ENCODE measurements around the gene FADS1. TPM values are rescaled to one million over a fixed set of nuclear protein-coding genes. Genes with fewer than 3 reads are reported as not detected.

FADS1 gene
- total and polyA plus RNA-seq, 2 of the 13 experiments (the other 11 are each of a cell fraction or from before 2014, with no cell fraction given): 91.8 to 108 TPM

GRCh38 chr11:61769169-61769920 lies 47.5 kb downstream of the FADS1 start (continued):
- peak; percentile 70; the same call in 1 of the 2 replicates for TF ChIP-seq FOXP4 (CRISPR knock-in tag; IDR thresholded peaks at IDR 0.05)
- TF ChIP-seq CBX5 (CRISPR knock-in tag; IDR thresholded peaks at IDR 0.05; ENCODE audit: borderline replicate concordance): peak; percentile 48; the same call in 1 of the 2 replicates
- TF ChIP-seq ZNF282 (IDR thresholded peaks at IDR 0.05; ENCODE audit: partially characterized antibody): no peak
- TF ChIP-seq ZNF563 (CRISPR knock-in tag; IDR thresholded peaks at IDR 0.05): 0 out of 2 replicates have a peak, but pooled peaks have one; percentile 16
- TF ChIP-seq YY1 (IDR thresholded peaks at IDR 0.05; ENCODE audit: insufficient read depth, insufficient replicate concordance, low read depth, low read length): peak; percentile 56
- no peak for TF ChIP-seq FOXA1 (IDR thresholded peaks at IDR 0.05)
- TF ChIP-seq FOXA1 (CRISPR knock-in tag; IDR thresholded peaks at IDR 0.05): peak; percentile 77
- 0 out of 2 replicates have a peak, but pooled peaks have one; percentile 32 for TF ChIP-seq ZNF704 (CRISPR knock-in tag; IDR thresholded peaks at IDR 0.05; ENCODE audit: borderline replicate concordance)
- TF ChIP-seq ZNF776 (CRISPR knock-in tag; IDR thresholded peaks at IDR 0.05): peak; percentile 58; the same call in 1 of the 2 replicates
- no peak for TF ChIP-seq SETDB1 (CRISPR knock-in tag; IDR thresholded peaks at IDR 0.05; ENCODE audit: borderline replicate concordance)
- peak; percentile 59 for TF ChIP-seq STAG1 (CRISPR knock-in tag; IDR thresholded peaks at IDR 0.05)
- no peak for TF ChIP-seq SP1 (IDR thresholded peaks at IDR 0.05)
- peak; percentile 57; the same call in 1 of the 2 replicates for TF ChIP-seq SP1 (CRISPR knock-in tag; IDR thresholded peaks at IDR 0.05)
- peak; percentile 71 for TF ChIP-seq MED8 (CRISPR knock-in tag; IDR thresholded peaks at IDR 0.05; ENCODE audit: insufficient replicate concordance)
- TF ChIP-seq NFRKB (IDR thresholded peaks at IDR 0.05): no peak
- no peak for TF ChIP-seq CEBPB (IDR thresholded peaks at IDR 0.05; ENCODE audit: borderline replicate concordance, low read depth, low read length)
- TF ChIP-seq ZBTB33 (CRISPR knock-in tag; IDR thresholded peaks at IDR 0.05): no peak
- TF ChIP-seq HDAC1 (CRISPR knock-in tag; IDR thresholded peaks at IDR 0.05): peak; percentile 81
- TF ChIP-seq ZNF574 (CRISPR knock-in tag; IDR thresholded peaks at IDR 0.05): peak; percentile 37; the same call in 1 of the 2 replicates
- TF ChIP-seq MXD3 (CRISPR knock-in tag; IDR thresholded peaks at IDR 0.05): 0 out of 2 replicates have a peak, but pooled peaks have one; percentile 23
- TF ChIP-seq FOXP1 (IDR thresholded peaks at IDR 0.05): no peak
- TF ChIP-seq FOXP1 (CRISPR knock-in tag; IDR thresholded peaks at IDR 0.05): 0 out of 2 replicates have a peak, but pooled peaks have one; percentile 28
- TF ChIP-seq PAF1 (CRISPR knock-in tag; IDR thresholded peaks at IDR 0.05): no peak

Data from HepG2 (cell line).